ENCODE measurements around the gene MEMO1. TPM values are rescaled to one million over a fixed set of nuclear protein-coding genes. Genes with fewer than 3 reads are reported as not detected.

Gene MEMO1
- total and polyA plus RNA-seq, 4 experiments from 2014 or later = 31.0 to 45.1 (median 42.3) TPM

GRCh38 chr2:31937741-31938140, 73.1 kb downstream of the MEMO1 start:
- H3K36me3 Mint-ChIP-seq = peaks cover under 1 to 1% of the 10 kb centered on the region in 2 donors
- ChIA-PET POLR2A (ENCODE audit: partially characterized antibody) (no interaction called here), CTCF (ENCODE audit: partially characterized antibody) (no interaction called here)
- no peak overlapping the region for H3K27ac Mint-ChIP-seq
- Histone ChIP-seq H3K4me1 (ENCODE audit: insufficient read depth, low read length) (peaks cover 22% of the 10 kb centered on the region), H3K27ac (ENCODE audit: low read depth, low read length) (no peak overlapping the region), H3K36me3 (ENCODE audit: insufficient read depth, low read length) (peaks cover 3% of the 10 kb centered on the region), H3K27me3 (ENCODE audit: insufficient read depth, low read length) (no peaks in the 10 kb centered on the region), H3K4me3 (ENCODE audit: low read length in 2 of 2) (no peak overlapping the region), H3K9me3 (ENCODE audit: control insufficient read depth in 1 of 2, low read length in 2 of 2) (no peaks in the 10 kb centered on the region)
- H3K4me1 Mint-ChIP-seq = peaks cover 11 to 14% (median 13%) of the 10 kb centered on the region in 4 donors
- DNase-seq = no peak
- no peaks in the 10 kb centered on the region for H3K9me3 Mint-ChIP-seq
- H3K4me3 Mint-ChIP-seq = no peak overlapping the region
- no peaks in the 10 kb centered on the region for H3K27me3 Mint-ChIP-seq
- intact Hi-C loops (cut with micrococcal nuclease) = no loop called here

GRCh38 chr2:31935370-31935769, 75.4 kb downstream of the MEMO1 start:
- peaks cover 14 to 18% (median 17%) of the 10 kb centered on the region in 4 donors for H3K4me1 Mint-ChIP-seq
- no peaks in the 10 kb centered on the region for H3K36me3 ChIP-seq (ENCODE audit: insufficient read depth, low read length)
- CTCF ChIA-PET (ENCODE audit: partially characterized antibody) = no interaction called here
- no peak overlapping the region for H3K27ac ChIP-seq (ENCODE audit: low read depth, low read length)
- H3K27me3 ChIP-seq (ENCODE audit: insufficient read depth, low read length) = no peaks in the 10 kb centered on the region
- POLR2A ChIA-PET (ENCODE audit: partially characterized antibody) = interaction anchor here (1.1 kb wide), 1 partner anchor 104 kb away, joined by 3 read pairs; the partner anchor contains the start of gene DPY30
- H3K4me3 ChIP-seq (ENCODE audit: low read length in 2 of 2) = no peak overlapping the region
- H3K9me3 Mint-ChIP-seq = no peaks in the 10 kb centered on the region
- H3K9me3 ChIP-seq (ENCODE audit: control insufficient read depth in 1 of 2, low read length in 2 of 2) = no peaks in the 10 kb centered on the region
- peaks cover 4% of the 10 kb centered on the region in 2 donors for H3K36me3 Mint-ChIP-seq
- DNase-seq = peak in 3 of 5 donors; percentile 4 to 11 (median 6)
- no peak overlapping the region for H3K4me3 Mint-ChIP-seq
- H3K4me1 ChIP-seq (ENCODE audit: insufficient read depth, low read length) = peaks cover 29% of the 10 kb centered on the region
- intact Hi-C loops (cut with micrococcal nuclease) = no loop called here
- H3K27me3 Mint-ChIP-seq = no peaks in the 10 kb centered on the region
- H3K27ac Mint-ChIP-seq = no peak overlapping the region

- DNase-seq = no peak
- H3K4me1 Mint-ChIP-seq = peaks cover 14 to 18% (median 17%) of the 10 kb centered on the region in 4 donors
- Histone ChIP-seq H3K27me3 (ENCODE audit: insufficient read depth, low read length) (no peaks in the 10 kb centered on the region), H3K4me1 (ENCODE audit: insufficient read depth, low read length) (peaks cover 29% of the 10 kb centered on the region), H3K36me3 (ENCODE audit: insufficient read depth, low read length) (no peaks in the 10 kb centered on the region), H3K27ac (ENCODE audit: low read depth, low read length) (no peak overlapping the region), H3K9me3 (ENCODE audit: control insufficient read depth in 1 of 2, low read length in 2 of 2) (no peaks in the 10 kb centered on the region), H3K4me3 (ENCODE audit: low read length in 2 of 2) (no peak overlapping the region)
- no peaks in the 10 kb centered on the region for H3K27me3 Mint-ChIP-seq
- ChIA-PET POLR2A (ENCODE audit: partially characterized antibody) (interaction anchor here (1.5 kb wide), 1 partner anchor 76 kb away, joined by 3 read pairs; no protein-coding TSS in a partner anchor), CTCF (ENCODE audit: partially characterized antibody) (no interaction called here)
- peaks cover 6 to 9% of the 10 kb centered on the region in 2 donors for H3K36me3 Mint-ChIP-seq
- peak overlapping the region in 1 of 8 donors; percentile 34 for H3K4me3 Mint-ChIP-seq
- H3K27ac Mint-ChIP-seq = peak overlapping the region in 2 of 7 donors; percentile 51 to 68
- intact Hi-C loops (cut with micrococcal nuclease) = no loop called here
- no peaks in the 10 kb centered on the region for H3K9me3 Mint-ChIP-seq
These were observed 77.7 kb downstream of the MEMO1 start for GRCh38 chr2:31933066-31933465.

- Histone ChIP-seq H3K9me3 (ENCODE audit: control insufficient read depth in 1 of 2, low read length in 2 of 2) (no peaks in the 10 kb centered on the region), H3K4me3 (ENCODE audit: low read length in 2 of 2) (no peak overlapping the region), H3K36me3 (ENCODE audit: insufficient read depth, low read length) (no peaks in the 10 kb centered on the region), H3K27me3 (ENCODE audit: insufficient read depth, low read length) (no peaks in the 10 kb centered on the region), H3K4me1 (ENCODE audit: insufficient read depth, low read length) (peaks cover 29% of the 10 kb centered on the region), H3K27ac (ENCODE audit: low read depth, low read length) (no peak overlapping the region)
- ChIA-PET POLR2A (ENCODE audit: partially characterized antibody) (no interaction called here), CTCF (ENCODE audit: partially characterized antibody) (no interaction called here)
- Mint-ChIP-seq H3K4me1 (peaks cover 14 to 18% (median 16%) of the 10 kb centered on the region in 4 donors), H3K36me3 (peaks cover 6 to 12% of the 10 kb centered on the region in 2 donors), H3K9me3 (no peaks in the 10 kb centered on the region), H3K4me3 (peak overlapping the region in 3 of 8 donors; percentile 6 to 34 (median 8)), H3K27me3 (no peaks in the 10 kb centered on the region), H3K27ac (peak overlapping the region in 2 of 7 donors; percentile 51 to 68)
- DNase-seq = no peak
- intact Hi-C loops (cut with micrococcal nuclease) = no loop called here
These were observed 78.2 kb downstream of the MEMO1 start for GRCh38 chr2:31932589-31932988.

- Mint-ChIP-seq H3K36me3 (peaks cover 6 to 12% of the 10 kb centered on the region in 2 donors), H3K4me1 (peaks cover 13 to 17% (median 15%) of the 10 kb centered on the region in 4 donors), H3K4me3 (no peak overlapping the region), H3K27ac (no peak overlapping the region), H3K27me3 (no peaks in the 10 kb centered on the region), H3K9me3 (no peaks in the 10 kb centered on the region)
- Histone ChIP-seq H3K4me1 (ENCODE audit: insufficient read depth, low read length) (peaks cover 29% of the 10 kb centered on the region), H3K9me3 (ENCODE audit: control insufficient read depth in 1 of 2, low read length in 2 of 2) (no peaks in the 10 kb centered on the region), H3K27ac (ENCODE audit: low read depth, low read length) (no peak overlapping the region), H3K4me3 (ENCODE audit: low read length in 2 of 2) (no peak overlapping the region), H3K36me3 (ENCODE audit: insufficient read depth, low read length) (no peaks in the 10 kb centered on the region), H3K27me3 (ENCODE audit: insufficient read depth, low read length) (no peaks in the 10 kb centered on the region)
- CTCF ChIA-PET (ENCODE audit: partially characterized antibody) = no interaction called here
- POLR2A ChIA-PET (ENCODE audit: partially characterized antibody) = no interaction called here
- DNase-seq = no peak
- intact Hi-C loops (cut with micrococcal nuclease) = no loop called here
These were observed 78.9 kb downstream of the MEMO1 start for GRCh38 chr2:31931916-31932315.

- CTCF ChIA-PET (ENCODE audit: partially characterized antibody) = no interaction called here
- Histone ChIP-seq H3K27ac (ENCODE audit: low read depth, low read length) (no peak overlapping the region), H3K4me3 (ENCODE audit: low read length in 2 of 2) (no peak overlapping the region), H3K9me3 (ENCODE audit: control insufficient read depth in 1 of 2, low read length in 2 of 2) (no peaks in the 10 kb centered on the region), H3K4me1 (ENCODE audit: insufficient read depth, low read length) (no peaks in the 10 kb centered on the region), H3K27me3 (ENCODE audit: insufficient read depth, low read length) (no peaks in the 10 kb centered on the region), H3K36me3 (ENCODE audit: insufficient read depth, low read length) (no peaks in the 10 kb centered on the region)
- Mint-ChIP-seq H3K9me3 (no peaks in the 10 kb centered on the region), H3K4me1 (peaks cover 0 to 11% (median 9%) of the 10 kb centered on the region in 4 donors), H3K4me3 (no peak overlapping the region), H3K27me3 (no peaks in the 10 kb centered on the region), H3K27ac (no peak overlapping the region), H3K36me3 (peaks cover 28 to 34% of the 10 kb centered on the region in 2 donors)
- DNase-seq = no peak
- intact Hi-C loops (cut with micrococcal nuclease) = no loop called here
- POLR2A ChIA-PET (ENCODE audit: partially characterized antibody) = no interaction called here
These were observed 85.3 kb downstream of the MEMO1 start for GRCh38 chr2:31925517-31925916.

GRCh38 chr2:31923662-31924061, 87.1 kb downstream of the MEMO1 start:
- H3K27me3 Mint-ChIP-seq = no peaks in the 10 kb centered on the region
- peaks cover 0 to 11% (median 10%) of the 10 kb centered on the region in 4 donors for H3K4me1 Mint-ChIP-seq
- no peak overlapping the region for H3K4me3 ChIP-seq (ENCODE audit: low read length in 2 of 2)
- peak overlapping the region in 1 of 7 donors; percentile 38 for H3K27ac Mint-ChIP-seq
- no peak for DNase-seq
- H3K36me3 Mint-ChIP-seq = peaks cover 32 to 42% of the 10 kb centered on the region in 2 donors
- no peaks in the 10 kb centered on the region for H3K9me3 Mint-ChIP-seq
- no peaks in the 10 kb centered on the region for H3K9me3 ChIP-seq (ENCODE audit: control insufficient read depth in 1 of 2, low read length in 2 of 2)
- ChIA-PET CTCF (ENCODE audit: partially characterized antibody) (no interaction called here), POLR2A (ENCODE audit: partially characterized antibody) (no interaction called here)
- H3K4me3 Mint-ChIP-seq = no peak overlapping the region
- H3K4me1 ChIP-seq (ENCODE audit: insufficient read depth, low read length) = no peaks in the 10 kb centered on the region
- H3K36me3 ChIP-seq (ENCODE audit: insufficient read depth, low read length) = no peaks in the 10 kb centered on the region
- intact Hi-C loops (cut with micrococcal nuclease) = no loop called here
- no peak overlapping the region for H3K27ac ChIP-seq (ENCODE audit: low read depth, low read length)
- no peaks in the 10 kb centered on the region for H3K27me3 ChIP-seq (ENCODE audit: insufficient read depth, low read length)

All from CD4-positive, alpha-beta memory T cell (primary cell).